ENCODE data around the gene ST8SIA6.
A peak's percentile ranks its signal among the peaks of the same experiment; 100 is the strongest.

Gene ST8SIA6

DNA sequence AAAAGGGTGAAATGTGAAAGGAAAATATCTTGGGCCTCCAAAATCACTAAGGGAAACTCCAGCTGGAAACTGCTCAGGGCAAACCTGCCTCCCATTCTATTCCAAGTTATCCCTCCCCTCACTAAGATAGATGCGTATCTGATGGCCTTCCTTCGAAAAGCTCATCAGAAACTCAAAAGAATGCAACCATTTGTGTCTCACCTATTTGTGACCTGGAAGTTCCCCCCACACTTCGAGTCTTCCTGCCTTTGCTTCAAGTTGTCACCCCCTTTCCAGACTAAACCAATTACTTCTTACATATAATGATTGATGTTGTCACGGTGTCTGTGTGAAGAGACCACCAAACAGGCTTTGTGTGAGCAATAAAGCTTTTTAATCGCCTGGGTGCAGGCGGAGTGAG, 69.3 kb downstream of the ST8SIA6 start:
- POLR2A ChIA-PET = no interaction called here
- H3K36me3 ChIP-seq (ENCODE audit: control insufficient read depth in 2 of 2, insufficient read depth in 1 of 2, low read length in 2 of 2) = no peaks in the 10 kb centered on the region
- CTCF ChIA-PET = interaction anchor here (0.6 to 3.6 kb wide), 3 partner anchors 9 to 759 kb away, joined by 3 to 19 read pairs (median 4); no protein-coding TSS in a partner anchor
- H3K4me1 ChIP-seq (ENCODE audit: control insufficient read depth, insufficient read depth, low read length) = no peaks in the 10 kb centered on the region
- H3K9me3 ChIP-seq (ENCODE audit: control insufficient read depth, insufficient read depth, low read depth, low read length) = no peaks in the 10 kb centered on the region
- no peak overlapping the region for H3K4me3 ChIP-seq (ENCODE audit: low read depth, low read length)
- no peak overlapping the region for H3K27ac ChIP-seq (ENCODE audit: extremely low read depth, low read depth, low read length)
- TF ChIP-seq, protein P1, sequence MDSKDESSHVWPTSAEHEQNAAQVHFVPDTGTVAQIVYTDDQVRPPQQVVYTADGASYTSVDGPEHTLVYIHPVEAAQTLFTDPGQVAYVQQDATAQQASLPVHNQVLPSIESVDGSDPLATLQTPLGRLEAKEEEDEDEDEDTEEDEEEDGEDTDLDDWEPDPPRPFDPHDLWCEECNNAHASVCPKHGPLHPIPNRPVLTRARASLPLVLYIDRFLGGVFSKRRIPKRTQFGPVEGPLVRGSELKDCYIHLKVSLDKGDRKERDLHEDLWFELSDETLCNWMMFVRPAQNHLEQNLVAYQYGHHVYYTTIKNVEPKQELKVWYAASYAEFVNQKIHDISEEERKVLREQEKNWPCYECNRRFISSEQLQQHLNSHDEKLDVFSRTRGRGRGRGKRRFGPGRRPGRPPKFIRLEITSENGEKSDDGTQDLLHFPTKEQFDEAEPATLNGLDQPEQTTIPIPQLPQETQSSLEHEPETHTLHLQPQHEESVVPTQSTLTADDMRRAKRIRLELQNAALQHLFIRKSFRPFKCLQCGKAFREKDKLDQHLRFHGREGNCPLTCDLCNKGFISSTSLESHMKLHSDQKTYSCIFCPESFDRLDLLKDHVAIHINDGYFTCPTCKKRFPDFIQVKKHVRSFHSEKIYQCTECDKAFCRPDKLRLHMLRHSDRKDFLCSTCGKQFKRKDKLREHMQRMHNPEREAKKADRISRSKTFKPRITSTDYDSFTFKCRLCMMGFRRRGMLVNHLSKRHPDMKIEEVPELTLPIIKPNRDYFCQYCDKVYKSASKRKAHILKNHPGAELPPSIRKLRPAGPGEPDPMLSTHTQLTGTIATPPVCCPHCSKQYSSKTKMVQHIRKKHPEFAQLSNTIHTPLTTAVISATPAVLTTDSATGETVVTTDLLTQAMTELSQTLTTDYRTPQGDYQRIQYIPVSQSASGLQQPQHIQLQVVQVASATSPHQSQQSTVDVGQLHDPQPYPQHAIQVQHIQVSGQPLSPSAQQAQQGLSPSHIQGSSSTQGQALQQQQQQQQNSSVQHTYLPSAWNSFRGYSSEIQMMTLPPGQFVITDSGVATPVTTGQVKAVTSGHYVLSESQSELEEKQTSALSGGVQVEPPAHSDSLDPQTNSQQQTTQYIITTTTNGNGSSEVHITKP (tag by site-specific recombination; IDR thresholded peaks at IDR 0.05) = 0 out of 2 replicates have a peak, but pooled peaks have one; percentile 25
- no peak for TF ChIP-seq ZFP69B (tag by site-specific recombination; IDR thresholded peaks at IDR 0.05)

DNA sequence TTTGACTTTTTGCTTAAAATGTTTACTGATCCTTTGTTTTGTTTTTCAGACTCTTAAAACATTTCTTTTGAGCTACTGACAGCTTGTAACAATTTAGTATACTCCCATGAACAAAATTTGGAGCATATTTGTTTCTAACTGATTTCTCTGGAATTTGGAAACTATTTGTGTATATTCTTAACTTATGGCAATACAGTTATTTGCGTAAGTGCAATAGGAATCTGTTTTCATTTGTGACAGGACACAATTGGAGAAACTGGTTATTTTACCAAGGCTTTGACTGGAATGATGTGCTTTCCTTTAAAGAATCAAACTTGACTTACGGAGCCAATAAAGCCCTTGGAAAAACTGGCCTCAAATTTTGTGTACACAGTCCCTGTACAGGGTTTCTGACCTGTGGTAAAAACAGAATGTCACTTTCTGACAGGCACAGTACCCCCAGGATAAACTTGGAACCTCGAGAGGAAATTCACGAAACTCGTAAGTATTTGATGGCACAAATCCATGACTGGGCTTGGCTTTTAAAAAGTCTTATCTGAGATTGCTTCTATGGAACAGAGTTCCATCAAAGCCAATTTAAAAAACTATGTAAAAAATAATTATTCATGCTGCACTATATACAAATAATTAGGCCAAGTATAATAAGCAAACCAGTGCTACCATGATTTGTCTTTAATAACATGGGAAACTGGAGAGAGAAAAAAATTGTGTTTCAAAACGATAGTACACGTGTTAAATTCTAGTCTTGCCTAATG, 70.4 kb downstream of the ST8SIA6 start:
- H3K27ac ChIP-seq (ENCODE audit: extremely low read depth, low read depth, low read length) = no peak overlapping the region
- no peaks in the 10 kb centered on the region for H3K36me3 ChIP-seq (ENCODE audit: control insufficient read depth in 2 of 2, insufficient read depth in 1 of 2, low read length in 2 of 2)
- TF ChIP-seq ZNF660 (tag by site-specific recombination; IDR thresholded peaks at IDR 0.05) (no peak), ZNF791 (tag by site-specific recombination; IDR thresholded peaks at IDR 0.05) (no peak), ZNF132 (tag by site-specific recombination; IDR thresholded peaks at IDR 0.05; ENCODE audit: borderline replicate concordance) (no peak), ZNF623 (tag by site-specific recombination; IDR thresholded peaks at IDR 0.05) (no peak), ZFP37 (tag by site-specific recombination; IDR thresholded peaks at IDR 0.05) (no peak), MEIS1 (CRISPR knock-in tag; IDR thresholded peaks at IDR 0.05; ENCODE audit: borderline replicate concordance) (no peak), ZNF596 (tag by site-specific recombination; IDR thresholded peaks at IDR 0.05) (no peak), KLF7 (tag by site-specific recombination; IDR thresholded peaks at IDR 0.05; ENCODE audit: borderline replicate concordance) (no peak), ZNF768 (tag by site-specific recombination; IDR thresholded peaks at IDR 0.05) (no peak)
- TF ChIP-seq, protein P2, sequence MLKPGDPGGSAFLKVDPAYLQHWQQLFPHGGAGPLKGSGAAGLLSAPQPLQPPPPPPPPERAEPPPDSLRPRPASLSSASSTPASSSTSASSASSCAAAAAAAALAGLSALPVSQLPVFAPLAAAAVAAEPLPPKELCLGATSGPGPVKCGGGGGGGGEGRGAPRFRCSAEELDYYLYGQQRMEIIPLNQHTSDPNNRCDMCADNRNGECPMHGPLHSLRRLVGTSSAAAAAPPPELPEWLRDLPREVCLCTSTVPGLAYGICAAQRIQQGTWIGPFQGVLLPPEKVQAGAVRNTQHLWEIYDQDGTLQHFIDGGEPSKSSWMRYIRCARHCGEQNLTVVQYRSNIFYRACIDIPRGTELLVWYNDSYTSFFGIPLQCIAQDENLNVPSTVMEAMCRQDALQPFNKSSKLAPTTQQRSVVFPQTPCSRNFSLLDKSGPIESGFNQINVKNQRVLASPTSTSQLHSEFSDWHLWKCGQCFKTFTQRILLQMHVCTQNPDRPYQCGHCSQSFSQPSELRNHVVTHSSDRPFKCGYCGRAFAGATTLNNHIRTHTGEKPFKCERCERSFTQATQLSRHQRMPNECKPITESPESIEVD (tag by site-specific recombination; IDR thresholded peaks at IDR 0.05) = no peak
- TF ChIP-seq, protein P3, sequence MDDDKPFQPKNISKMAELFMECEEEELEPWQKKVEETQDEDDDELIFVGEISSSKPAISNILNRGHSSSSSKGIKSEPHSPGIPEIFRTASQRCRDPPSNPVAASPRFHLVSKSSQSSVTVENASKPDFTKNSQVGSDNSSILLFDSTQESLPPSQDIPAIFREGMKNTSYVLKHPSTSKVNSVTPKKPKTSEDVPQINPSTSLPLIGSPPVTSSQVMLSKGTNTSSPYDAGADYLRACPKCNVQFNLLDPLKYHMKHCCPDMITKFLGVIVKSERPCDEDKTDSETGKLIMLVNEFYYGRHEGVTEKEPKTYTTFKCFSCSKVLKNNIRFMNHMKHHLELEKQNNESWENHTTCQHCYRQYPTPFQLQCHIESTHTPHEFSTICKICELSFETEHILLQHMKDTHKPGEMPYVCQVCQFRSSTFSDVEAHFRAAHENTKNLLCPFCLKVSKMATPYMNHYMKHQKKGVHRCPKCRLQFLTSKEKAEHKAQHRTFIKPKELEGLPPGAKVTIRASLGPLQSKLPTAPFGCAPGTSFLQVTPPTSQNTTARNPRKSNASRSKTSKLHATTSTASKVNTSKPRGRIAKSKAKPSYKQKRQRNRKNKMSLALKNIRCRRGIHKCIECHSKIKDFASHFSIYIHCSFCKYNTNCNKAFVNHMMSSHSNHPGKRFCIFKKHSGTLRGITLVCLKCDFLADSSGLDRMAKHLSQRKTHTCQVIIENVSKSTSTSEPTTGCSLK (tag by site-specific recombination; IDR thresholded peaks at IDR 0.05) = no peak
- POLR2A ChIA-PET = no interaction called here
- H3K4me3 ChIP-seq (ENCODE audit: low read depth, low read length) = no peak overlapping the region
- H3K4me1 ChIP-seq (ENCODE audit: control insufficient read depth, insufficient read depth, low read length) = no peaks in the 10 kb centered on the region
- CTCF ChIA-PET = interaction anchor here (0.6 to 3.6 kb wide), 4 partner anchors 8 to 760 kb away, joined by 3 to 19 read pairs (median 4); no protein-coding TSS in a partner anchor
- H3K9me3 ChIP-seq (ENCODE audit: control insufficient read depth, insufficient read depth, low read depth, low read length) = no peaks in the 10 kb centered on the region

Measured in HEK293 (cell line).